ENCODE measurements around the gene CAMK1D.
A peak's percentile ranks its signal among the peaks of the same experiment; 100 is the strongest.

The CAMK1D gene

DNA sequence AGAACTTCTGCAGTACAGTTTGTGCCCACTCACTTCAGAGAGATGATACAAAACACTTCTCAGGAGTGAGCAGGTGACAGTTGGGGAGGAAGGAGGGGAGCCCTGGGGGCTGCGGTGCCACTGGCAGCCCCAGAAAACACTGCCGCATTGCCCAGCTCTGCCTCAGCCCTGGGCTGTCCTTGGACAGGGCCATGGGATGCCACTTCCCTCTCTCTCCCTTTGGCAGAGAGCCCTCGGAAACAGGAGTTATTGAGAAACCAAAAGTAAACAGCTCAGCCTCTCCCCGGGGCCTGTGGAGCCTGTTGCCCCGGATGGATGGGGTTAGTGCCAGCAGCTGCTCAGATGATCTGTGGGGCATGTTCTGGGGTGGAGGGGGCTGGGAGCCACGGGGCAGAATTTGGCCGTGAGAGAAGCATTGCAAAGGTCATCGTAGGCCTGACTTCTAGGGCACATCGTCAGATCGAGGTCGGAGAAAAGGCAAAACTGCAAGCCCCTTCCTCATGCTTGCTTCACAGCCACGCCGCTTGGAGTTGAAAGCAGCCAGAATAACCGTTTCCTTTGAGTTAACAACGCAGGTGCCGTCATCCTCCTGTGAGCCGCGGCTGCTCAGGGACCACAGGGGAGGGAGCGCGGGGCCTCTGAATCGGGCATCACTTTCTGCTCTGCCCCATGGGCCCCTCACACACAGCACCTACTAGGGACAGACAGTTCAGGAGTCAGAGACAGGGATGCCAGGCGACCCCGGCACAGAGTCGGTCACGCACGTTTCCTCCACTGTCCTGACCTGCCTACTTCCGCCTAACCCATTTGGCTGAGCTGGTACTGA lies 256.4 kb downstream of the CAMK1D start:
- DNase-seq = peak; percentile 31

DNA sequence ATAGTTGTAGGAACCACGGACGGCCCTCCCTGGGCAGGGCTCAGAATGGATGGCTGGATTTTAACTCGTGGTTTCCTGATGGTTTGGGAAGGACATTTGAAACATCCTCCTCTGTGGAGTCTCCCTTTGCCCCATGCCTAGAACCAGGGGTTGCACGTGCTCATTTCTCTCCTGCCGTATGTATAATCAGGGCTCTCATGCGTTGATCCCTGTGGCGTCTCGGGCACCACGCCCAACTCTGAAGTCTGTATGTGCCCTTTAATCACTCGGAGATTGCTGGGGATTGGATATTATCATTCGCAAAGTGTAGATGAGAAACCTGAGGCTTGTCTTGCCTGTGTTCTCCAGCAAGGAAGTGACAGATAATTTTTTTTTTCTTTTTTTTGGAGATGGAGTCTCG lies 257.1 kb downstream of the CAMK1D start:
- DNase-seq = no peak

DNA sequence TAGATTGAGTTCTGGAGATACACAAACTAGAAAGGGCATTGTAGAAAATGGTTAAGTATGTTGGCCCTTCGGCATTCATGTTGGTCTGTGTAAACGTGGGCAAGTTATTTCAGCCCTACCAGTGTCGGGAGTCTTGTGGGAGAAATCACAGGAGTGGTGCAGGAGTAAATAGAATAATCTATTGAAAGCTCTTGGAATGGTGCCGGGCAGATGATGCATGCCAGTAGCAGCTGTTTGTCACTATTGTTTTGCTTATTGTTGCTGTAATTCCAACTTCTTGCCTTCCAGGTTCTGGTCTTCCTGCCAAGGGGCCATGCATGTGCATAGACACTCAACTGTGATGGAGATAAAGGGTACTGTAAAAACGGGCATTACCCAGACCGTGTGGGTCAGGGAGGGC lies 259.4 kb downstream of the CAMK1D start:
- DNase-seq = no peak

DNA sequence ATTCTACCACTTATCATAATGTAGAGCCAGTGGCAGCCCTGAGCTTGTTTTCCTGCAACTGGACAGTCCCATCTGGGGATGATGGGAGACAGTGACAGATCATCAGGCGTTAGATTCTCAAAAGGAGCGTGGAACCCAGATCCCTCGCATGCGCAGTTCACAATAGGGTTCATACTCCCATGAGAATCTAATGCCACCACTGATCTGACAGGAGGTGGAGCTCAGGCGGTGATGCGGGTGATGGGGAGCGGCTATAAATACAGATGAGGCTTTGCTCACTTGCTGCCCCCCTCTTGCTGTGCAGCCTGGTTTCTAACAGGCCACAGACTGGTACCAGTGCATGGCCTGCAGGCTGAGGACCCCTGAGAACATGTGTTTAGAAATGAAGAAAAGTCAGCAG lies 260.1 kb downstream of the CAMK1D start:
- no peak for DNase-seq

DNA sequence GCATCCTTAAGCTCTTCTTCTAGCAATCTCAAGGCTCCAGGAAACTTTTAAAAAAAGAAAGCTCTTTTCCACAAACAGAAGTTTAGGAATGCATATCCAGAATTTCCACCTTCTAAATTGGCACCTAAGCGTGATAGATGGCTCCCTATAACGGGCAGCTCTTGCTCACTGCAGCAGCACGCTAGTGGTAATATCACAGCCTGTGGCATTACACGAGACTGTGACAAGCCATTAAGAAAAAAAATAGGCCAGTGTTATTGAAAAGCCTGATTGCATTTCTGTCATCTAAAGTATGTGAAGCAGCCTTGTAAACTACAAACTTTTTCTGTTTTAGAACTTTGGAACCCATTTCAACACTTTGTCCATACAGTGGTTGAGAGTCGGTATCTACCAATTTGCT lies 263.8 kb downstream of the CAMK1D start:
- no peak for DNase-seq

DNA sequence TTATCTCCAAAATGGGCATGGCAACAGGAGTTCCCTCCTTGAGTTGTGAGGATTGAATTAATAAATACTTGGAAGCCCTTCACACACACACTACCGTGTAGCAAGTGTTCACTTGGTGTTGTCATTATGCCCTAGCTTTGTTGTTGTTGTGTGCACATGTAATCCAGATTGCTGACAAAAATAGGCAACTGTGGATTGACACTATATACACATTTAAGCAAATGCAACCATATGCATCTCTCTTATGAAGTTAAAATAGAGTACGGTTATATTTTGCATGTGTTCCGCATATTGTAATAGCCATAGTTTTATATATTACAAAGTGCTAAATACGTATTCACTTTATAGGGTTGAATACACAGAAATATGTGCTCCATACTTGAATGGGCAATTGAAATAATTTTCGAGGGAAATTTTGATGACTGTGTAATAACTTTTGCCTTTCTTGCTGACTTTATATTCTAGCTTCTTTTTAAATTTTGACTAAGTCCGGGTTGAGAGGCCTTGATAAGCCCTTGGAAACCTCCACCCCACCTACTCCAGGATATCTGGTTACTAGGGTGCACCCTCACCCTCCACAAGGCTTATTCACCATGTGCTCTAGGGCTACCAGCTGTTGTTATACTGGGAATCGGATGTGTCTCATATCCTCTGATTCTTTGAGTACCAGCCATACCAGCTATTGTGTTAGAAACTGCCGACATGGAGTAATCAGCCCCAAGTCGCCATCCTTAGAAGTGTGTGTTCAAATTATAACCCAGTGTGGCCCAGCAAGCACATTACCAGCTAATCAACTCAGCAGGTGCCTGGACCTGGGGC lies 265.0 kb downstream of the CAMK1D start:
- DNase-seq = peak; percentile 34

DNA sequence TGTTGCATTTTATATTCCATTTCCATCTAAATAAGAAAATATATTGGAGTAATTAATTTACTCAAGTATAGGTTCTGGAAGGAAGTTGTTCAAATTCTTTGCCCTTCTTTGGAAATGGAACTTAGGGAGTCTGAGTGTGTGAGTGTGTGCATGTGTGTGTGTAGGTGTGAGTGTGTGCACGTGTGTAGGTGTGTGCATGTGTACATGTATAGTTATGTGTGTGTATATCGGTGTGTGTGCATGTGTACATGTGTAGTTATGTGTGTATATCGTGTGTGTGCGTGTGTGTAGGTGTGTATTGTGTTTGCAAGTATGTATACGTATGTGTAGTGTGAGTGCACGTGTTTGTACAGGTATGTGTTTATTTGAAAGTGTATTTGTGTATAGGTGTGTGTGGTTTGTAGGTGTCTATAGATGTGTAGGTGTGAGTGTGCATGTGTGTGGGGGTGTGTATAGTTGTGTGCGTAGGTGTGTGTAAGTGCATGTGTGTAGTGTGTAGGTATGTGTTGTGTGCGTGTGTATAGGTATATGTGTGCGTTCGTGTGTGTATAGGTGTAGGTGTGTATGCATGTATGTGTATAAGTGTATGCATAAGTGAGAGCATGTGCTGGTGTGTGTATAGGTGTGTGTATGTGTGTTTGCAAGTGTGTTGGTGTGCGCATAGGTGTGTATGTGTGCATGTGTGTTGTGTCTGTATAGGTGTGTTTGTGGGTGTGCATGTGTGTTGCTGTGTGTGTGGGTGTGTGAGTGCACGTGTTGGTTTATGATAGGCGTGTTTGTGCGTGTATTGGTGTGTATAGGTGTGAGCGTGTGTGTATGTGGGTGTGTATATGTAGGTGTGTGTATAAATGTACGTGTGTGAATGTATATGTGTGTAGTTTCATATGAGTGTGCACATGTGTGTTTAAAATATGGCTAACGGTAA lies 266.2 kb downstream of the CAMK1D start:
- DNase-seq = no peak

DNA sequence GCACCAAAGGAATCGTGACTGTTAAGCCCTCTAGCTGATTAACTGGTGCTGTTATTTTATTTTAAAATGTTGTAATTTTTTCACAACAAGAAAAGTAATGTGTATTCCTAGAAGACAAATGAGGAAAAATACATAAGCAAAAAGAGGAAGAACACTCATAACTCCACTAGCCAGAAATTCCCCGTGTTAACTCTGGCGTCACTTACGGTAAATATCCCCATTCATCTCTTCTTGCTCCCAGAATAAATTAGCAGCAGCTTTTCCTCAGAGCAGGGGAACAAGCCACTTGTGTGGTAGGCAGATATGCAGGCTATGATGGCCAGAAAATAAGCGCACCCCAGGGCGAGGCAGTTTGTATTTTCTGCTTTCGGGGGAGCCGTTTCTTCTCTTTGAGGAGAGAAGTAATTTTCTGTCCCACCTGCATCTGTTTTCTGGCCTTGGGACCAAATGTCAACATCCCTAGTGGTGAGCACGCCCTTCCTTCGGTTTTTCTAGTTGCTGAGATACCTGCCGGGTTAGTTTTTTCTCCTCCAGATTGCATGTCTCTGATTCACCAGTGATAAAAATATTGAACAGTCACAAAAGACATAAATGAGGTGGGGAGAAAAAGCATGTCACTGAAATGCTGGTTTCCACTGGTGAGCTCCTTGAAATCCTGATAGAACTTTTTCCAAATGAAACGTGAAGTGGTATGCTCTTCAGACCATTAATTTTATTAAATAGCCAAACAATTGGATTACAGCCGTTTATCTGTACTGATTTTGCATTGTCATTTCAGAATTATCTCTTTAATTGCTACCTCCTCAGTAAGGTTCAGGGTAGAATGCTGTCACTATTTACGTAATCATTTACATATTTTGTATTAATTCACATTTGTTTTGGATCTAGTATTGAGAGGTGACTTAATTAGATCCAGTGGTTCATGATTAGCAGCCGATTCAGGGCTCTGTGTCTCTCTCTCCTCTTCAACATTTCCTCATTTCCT lies 268.1 kb downstream of the CAMK1D start:
- DNase-seq = no peak

DNA sequence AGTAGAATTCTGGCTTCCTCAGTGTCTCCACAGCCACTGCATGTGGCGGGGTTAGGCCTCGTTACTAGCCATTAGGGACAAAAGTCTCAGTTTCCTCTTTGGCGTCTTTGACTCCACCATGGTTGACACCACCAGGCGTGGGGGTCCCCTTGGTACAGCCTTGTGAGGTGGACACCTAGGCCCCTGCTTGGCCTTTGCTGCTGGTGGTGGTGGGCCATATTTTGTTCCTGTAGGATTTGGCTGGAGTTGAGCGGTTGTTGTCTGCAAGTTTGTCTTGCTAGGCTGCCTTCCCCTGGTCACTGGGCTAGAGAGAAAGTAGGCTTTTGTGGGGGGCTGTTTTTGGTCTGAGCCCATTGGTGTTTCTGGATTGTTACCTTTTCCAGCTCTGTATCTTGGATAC lies 272.7 kb downstream of the CAMK1D start:
- no peak for DNase-seq

DNA sequence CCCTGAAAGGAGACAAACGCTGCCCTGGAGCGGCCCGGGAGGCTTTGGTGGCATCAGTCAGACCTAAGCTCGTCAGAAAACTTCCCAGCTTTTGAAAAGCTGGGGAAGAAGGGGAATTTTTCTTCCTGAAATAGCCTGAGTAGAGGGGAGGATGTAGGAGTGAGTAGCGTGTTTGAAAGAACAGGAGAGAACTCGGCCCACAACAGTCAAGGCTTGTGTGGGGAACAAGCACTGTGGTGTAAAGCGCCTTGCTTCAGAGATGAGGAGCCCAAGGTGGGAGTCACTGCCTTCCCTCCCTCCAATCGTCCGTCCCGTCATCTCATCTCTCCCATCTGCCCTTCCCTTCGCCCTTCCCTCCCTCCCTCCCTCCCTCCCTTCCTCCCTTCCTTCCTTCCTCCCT lies 273.3 kb downstream of the CAMK1D start:
- no peak for DNase-seq

DNA sequence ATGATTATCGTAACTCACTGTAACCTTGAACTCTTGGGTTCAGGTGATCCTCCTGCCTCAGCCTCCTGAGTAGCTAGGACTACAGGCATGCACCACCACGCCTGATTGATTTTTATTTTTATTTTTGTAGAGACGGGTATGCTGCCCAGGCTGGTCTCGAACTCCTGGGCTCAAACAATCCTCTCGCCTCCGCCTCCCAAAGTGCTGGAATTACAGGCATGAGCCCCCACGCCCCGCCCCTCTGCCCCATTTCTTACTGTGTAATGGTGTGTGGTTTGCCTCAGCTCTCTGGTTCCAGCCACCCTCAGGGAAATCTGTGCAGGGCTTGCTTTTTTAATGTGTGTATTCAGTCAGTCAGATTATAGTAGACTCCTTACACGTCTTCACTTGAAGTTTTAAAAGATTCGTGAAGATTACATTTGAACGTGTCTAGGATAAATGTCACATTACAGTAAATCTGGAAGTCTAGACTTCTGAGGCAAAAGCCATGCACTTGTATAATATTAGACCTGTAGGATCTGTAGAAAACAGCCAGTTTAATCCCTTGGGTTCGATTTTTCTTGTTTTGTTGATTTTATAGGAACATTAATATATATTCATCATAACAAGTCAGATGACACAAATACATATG lies 276.2 kb downstream of the CAMK1D start:
- no peak for DNase-seq

DNA sequence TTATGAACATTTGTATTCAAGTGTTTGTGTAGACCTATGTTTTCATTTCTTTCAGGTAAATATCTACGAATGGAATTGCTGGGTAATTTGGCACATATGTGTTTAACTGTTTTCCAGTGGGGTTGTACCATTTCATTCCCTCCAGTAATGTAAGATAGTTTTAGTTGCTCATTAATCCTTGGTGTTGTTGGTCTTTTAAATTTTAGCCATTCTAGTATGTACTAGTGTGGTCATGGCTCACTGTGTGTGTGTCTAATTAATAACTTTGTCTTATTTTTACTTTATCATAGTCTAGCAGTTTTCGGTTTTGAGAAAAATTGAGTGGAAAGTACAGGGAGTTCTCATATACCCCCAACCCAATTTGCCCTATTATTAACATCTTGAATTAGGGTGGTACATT lies 278.8 kb downstream of the CAMK1D start:
- no peak for DNase-seq

DNA sequence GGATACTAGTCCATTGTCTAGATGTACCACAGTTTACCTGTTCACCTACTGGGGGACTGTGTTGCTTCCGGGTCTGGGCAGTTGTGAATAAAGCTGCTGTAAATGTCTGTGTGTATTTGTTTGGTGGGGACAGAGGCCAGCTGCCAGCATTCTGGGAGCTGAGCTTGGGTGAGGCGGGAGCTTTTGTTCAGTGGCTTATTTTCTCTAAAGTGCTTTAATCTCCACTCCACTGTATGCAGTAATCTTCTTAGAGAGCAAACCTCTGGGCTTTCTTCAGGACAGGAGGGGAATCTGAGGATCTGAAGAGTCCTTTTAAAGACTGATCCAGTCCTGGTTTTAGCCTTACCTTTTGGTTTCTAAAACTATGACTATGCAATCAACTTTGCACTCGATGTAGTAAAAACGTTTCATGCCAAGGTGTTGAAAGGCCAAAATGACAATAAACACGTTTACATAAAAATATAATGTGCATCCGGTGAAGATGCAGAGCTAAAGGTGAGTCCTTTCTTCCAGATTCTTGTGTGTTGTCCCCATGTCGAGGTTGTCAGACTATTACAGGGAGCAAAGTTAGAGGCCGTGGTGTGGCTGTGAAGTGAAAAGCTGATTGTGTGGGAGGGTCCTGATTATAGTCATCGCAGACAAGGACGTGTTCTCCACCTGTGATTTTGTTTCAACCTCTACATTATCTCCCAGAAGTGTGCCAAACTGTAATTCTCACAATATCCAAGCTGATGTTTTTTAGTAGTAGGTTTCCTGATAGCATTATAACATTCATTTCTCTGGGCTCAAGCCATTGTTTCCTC lies 279.8 kb downstream of the CAMK1D start:
- DNase-seq = no peak

DNA sequence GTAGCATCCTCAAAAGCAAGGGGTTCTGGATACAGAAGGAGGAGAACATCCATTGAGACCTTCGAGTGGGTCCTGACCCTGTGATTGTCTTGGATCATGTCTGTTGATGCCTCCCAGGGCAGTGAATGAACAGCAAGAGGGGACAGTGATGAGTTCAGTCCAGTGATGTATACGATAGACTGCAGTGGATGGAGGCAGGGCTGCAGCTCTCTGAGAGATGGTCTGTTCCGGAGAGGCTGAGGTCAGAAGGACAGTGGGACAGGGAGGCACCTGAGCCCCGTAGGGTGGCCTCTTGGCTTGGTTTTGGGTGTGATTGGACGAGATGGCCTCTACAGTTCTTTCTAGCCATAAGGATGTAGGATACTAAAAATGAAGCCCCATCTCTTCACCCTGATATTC lies 280.4 kb downstream of the CAMK1D start:
- no peak for DNase-seq

DNA sequence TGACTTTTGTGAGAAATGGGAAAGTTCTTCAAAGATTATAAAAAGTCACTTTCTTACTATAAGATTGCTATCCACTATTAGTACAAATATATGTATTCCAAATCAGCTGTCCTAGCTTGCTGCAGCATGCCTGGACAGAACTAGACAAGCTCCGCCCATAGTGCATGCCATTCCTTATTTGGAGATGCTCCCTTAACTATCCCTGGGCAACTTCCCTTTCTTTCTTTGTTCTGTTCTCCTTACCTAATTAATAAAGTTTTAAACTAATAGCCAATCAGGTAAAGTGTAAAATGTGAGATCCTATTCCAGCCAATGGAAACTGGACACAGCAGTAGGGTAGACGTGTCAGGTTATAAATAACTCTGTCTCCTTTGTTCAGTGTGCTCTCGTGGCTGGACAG lies 281.9 kb downstream of the CAMK1D start:
- no peak for DNase-seq

DNA sequence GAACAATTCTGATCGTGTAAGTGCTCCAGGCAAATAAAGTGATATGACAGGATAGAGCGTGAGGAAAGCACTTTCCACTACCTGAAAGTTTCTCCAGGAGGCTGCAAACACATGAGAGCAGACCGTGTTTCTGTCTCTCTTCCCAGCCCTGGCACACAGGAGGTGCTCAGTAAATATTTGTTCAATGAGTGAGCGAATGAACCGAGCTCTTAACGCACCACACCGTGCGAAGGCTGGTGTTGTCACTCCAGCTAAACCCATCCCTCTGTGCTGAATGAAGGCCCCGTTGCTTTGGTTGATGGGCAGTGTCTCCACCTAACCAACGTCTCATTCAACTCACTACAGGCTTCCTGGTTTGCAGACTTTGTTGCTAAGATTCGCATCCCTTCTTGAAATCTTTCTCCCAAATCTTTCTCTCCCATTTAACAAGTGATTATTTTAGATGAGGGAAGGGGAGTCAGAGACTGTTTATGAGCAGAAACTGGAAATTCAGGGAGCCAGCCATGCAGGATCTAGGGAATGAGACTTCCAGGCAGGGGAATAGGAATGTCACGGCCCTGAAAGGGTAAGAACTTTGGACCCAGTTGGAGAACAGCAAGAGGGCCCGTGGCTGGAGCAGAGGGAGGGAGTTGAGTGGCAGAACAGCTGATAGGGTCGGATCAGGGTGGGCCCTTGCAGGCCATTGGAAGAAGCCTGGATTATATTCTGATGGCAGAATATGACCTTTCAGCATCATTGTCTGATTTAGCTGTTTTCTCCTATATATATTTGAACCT lies 282.6 kb downstream of the CAMK1D start:
- no peak for DNase-seq

DNA sequence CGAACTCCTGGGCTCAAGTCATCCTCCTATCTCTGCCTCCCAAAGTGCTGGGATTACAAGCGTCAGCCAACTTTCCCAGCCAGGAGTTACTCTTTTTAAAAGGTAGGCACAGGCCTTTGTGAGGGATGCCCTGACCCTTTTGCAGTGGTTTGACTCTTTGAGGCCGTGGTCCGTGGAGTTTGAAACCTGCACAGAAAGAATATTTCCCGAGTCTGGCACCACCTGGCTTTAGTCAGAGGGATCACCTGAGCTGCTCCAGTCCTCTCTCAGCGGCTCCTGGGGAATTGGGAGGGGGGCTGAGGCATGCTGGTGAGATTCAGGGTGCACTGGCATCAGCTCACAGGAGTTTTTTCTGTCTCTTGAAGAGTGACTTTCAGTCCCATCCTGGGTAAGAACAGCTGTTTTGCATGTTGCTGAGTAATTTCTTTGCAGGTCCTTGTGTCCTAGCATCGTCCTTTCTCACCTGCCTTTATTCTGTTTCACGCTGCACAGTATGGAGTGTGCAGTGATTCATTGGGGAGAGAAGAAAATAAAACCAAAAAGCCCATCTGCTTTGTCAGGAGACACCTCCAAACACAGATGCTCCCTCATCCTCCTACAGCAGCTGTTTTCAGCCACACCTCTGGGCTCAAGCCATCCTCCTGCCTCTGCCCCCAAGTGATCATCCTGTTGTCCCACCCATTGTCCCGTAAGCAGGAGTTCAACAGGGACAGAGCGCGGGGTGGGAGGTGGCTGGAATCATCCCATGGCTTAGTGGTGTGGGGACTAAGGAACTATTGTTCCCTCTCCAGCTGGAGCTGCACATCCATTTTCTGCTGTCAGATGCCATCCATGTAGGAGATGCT lies 284.7 kb downstream of the CAMK1D start:
- DNase-seq = peak; percentile 67

DNA sequence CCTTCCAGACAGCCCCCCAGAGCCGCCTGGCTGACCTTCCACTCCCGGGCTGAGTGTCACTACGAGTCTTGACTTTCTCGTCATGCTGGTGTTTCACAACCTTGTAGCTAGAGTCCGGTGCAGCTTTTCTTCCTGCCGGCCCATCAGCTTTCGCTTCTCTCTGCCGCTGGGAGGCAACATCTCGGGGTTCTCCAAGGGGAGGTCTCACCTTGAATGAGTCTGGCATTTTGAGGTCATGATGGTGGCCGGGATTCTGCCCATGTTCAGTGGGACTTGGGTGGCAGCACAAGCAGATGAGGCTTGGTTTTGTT lies 285.2 kb downstream of the CAMK1D start:
- no peak for DNase-seq

DNA sequence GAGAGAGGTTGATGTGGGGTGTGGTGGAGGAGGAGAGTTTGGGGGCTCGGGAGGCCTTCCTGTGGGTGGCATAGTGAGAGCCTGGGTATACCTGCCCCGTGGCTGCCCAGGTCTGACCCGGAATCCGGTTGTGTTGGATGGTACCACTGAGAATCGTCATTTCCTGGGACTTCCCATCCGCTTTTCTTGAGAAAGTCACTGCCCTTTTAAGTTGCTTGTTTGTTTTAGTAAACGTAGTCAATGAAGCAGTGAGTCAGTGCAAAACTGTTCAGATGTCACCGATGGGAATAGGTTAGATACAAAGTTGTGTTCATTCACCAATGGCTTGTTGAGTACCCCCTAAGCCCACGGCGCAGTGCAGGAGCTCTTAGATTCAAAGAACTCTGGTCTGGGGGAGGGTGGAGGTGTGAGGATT lies 285.8 kb downstream of the CAMK1D start:
- no peak for DNase-seq

All from NCI-H2171 (cell line).